HG03097 (cell line): Measurements from ENCODE around the gene CRHR1.

ENCODE experiments used
- ATAC-seq: cut with Tn5 transposase; IDR thresholded peaks from one replicate; pipeline ENCODE4 v1.9.1; 2021; ENCODE audit not compliant: unreplicated experiment, low FRiP score

Gene CRHR1

GRCh38 chr17:45841186-45841585 lies 57.1 kb downstream of the CRHR1 start:
- ATAC-seq = no peak

GRCh38 chr17:45841883-45842525 lies 57.9 kb downstream of the CRHR1 start:
- ATAC-seq = no peak

GRCh38 chr17:45843722-45844121 lies 59.6 kb downstream of the CRHR1 start:
- ATAC-seq = no peak

GRCh38 chr17:45844695-45845375 lies 60.7 kb downstream of the CRHR1 start, which contains the start of gene SPPL2C:
Gene SPPL2C, plus strand, starts transcription at chr17:45844881. Its CDS starts 26 bp downstream, at chr17:45844907.
- ATAC-seq = no peak

GRCh38 chr17:45845376-45846185 lies 61.5 kb downstream of the CRHR1 start:
- no peak for ATAC-seq

GRCh38 chr17:45846223-45846622 lies 62.1 kb downstream of the CRHR1 start:
- ATAC-seq = no peak

GRCh38 chr17:45846646-45847045 lies 62.5 kb downstream of the CRHR1 start:
- ATAC-seq = no peak

GRCh38 chr17:45847101-45847500 lies 63.0 kb downstream of the CRHR1 start:
- no peak for ATAC-seq

- ATAC-seq = no peak
These were observed 63.6 kb downstream of the CRHR1 start for GRCh38 chr17:45847747-45848146.

- ATAC-seq = no peak
These were observed 64.3 kb downstream of the CRHR1 start for GRCh38 chr17:45848405-45848804.

GRCh38 chr17:45848868-45849535 lies 64.9 kb downstream of the CRHR1 start:
- ATAC-seq = no peak

GRCh38 chr17:45849536-45849990 lies 65.4 kb downstream of the CRHR1 start:
- ATAC-seq = no peak

- ATAC-seq = no peak
These were observed 65.9 kb downstream of the CRHR1 start for GRCh38 chr17:45850011-45850410.

- no peak for ATAC-seq
These were observed 66.3 kb downstream of the CRHR1 start for GRCh38 chr17:45850468-45850867.

GRCh38 chr17:45851022-45851421 lies 66.9 kb downstream of the CRHR1 start:
- ATAC-seq = no peak

GRCh38 chr17:45851464-45851863 lies 67.3 kb downstream of the CRHR1 start:
- no peak for ATAC-seq

- no peak for ATAC-seq
These were observed 67.8 kb downstream of the CRHR1 start for GRCh38 chr17:45851873-45852272.

GRCh38 chr17:45852535-45853297 lies 68.6 kb downstream of the CRHR1 start:
- no peak for ATAC-seq

- no peak for ATAC-seq
These were observed 70.1 kb downstream of the CRHR1 start for GRCh38 chr17:45854209-45854608.

GRCh38 chr17:45855691-45856336 lies 71.7 kb downstream of the CRHR1 start:
- no peak for ATAC-seq
